Stomach (tissue), 9 donors: ENCODE data around the gene GNA15. TPM values are rescaled to one million over a fixed set of nuclear protein-coding genes. Genes with fewer than 3 reads are reported as not detected.

Source experiments
- DNase-seq, 2 donors: peaks; one replicate each; pipeline versions ENCODE4 v3.0.0 to v3.0.0-alpha.2; 2013 to 2019
- H3K27ac ChIP-seq, 5 donors: fragments of 200-600 bp in 4 of 5; sonication (generic) in 4 of 5; one replicate each; pipeline ENCODE4 v1.5.1; 2013 to 2019; ENCODE audit warnings: mild to moderate bottlenecking in 1 of 5, moderate library complexity in 1 of 5
- H3K27me3 ChIP-seq, 3 donors: fragments of 200-600 bp; sonication (generic); one replicate each; pipeline ENCODE4 v1.5.1; 2017 to 2019; ENCODE audit warnings: mixed run types in 1 of 3
- H3K36me3 ChIP-seq, 4 donors: fragments of 200-600 bp; sonication (generic); 1 replicate in 3 of 4; 2 replicates in 1 of 4; pipeline ENCODE4 v1.5.1; 2016 to 2019
- H3K4me1 ChIP-seq, 4 donors: fragments of 200-600 bp; sonication (generic); one replicate each; pipeline ENCODE4 v1.5.1; 2016 to 2019
- H3K4me3 ChIP-seq, 4 donors: fragments of 200-600 bp; sonication (generic) in 3 of 4; one replicate each; pipeline ENCODE4 v1.5.1; 2016 to 2019; ENCODE audit warnings: mild to moderate bottlenecking in 1 of 4
- H3K9me3 ChIP-seq, 4 donors: fragments of 200-600 bp; sonication (generic); one replicate each; pipeline ENCODE4 v1.5.1; 2016 to 2019
- CTCF ChIP-seq, 7 experiments: fragments of 450-650 bp in 4 of 7; fragments of 200-600 bp in 3 of 7; sonication (generic) in 3 of 7; IDR thresholded peaks; one replicate each; pipeline ENCODE4 v1.5.1; 2016 to 2019; ENCODE audit warnings: antibody characterized with exemption in 7 of 7, control low read depth in 2 of 7, mild to moderate bottlenecking in 1 of 7
- EP300 ChIP-seq: sonication (generic); formaldehyde crosslinking; IDR thresholded peaks from one replicate; pipeline ENCODE4 v1.6.1; 2017; ENCODE audit warnings: antibody characterized with exemption
- POLR2A ChIP-seq, 4 donors: fragments of 450-650 bp; IDR thresholded peaks; one replicate each; pipeline ENCODE4 v1.6.1; 2016; ENCODE audit warnings: antibody characterized with exemption in 4 of 4, control low read depth in 2 of 4, mild to moderate bottlenecking in 1 of 4, moderate library complexity in 1 of 4
- POLR2AphosphoS5 ChIP-seq, 3 donors: sonication (generic); formaldehyde crosslinking; IDR thresholded peaks; one replicate each; pipeline ENCODE4 v1.6.1; 2016; ENCODE audit warnings: antibody characterized with exemption in 3 of 3
- WGBS, 5 donors: extraction: QIAGEN DNeasy Blood & Tissue Kit in 3 of 5; methylation state at CpG; one replicate each; pipeline versions ENCODE4 v1.1.5 to v1.1.7; 2013 to 2018; 5-methylcytosine and 5-hydroxymethylcytosine counted together
- intact Hi-C: fragments of 100-400 bp; cut with DNase I; formaldehyde crosslinking; loops from one replicate; pipeline ENCODE4 v1.15.1; 2023; ENCODE audit warnings: low total_unique reads
- polyA plus RNA-seq, 3 donors: library from polyadenylated mRNA; stranded (reverse); fragments of 200-250 nt; gene quantifications; one replicate each; pipeline ENCODE4 v1.2.3, GENCODE V29; 2013
- total RNA-seq, 5 donors: library from RNA; depleted of rRNA; stranded (reverse); fragments of >200 nt; gene quantifications; one replicate each; pipeline versions ENCODE4 v1.1.0 to v1.2.3, GENCODE V29; 2014 to 2016
- donor health status: healthy with polysubstance abuse.
- donor health status: Bipolar disorder and iron deficiency.
- donor health status: healthy.

GNA15 gene
- total and polyA plus RNA-seq, 8 donors = 0.45 to 15.1 (median 4.8) TPM; not detected in 2

GRCh38 chr19:3095441-3096191, 40.2 kb upstream of the GNA15 start:
- Histone ChIP-seq H3K9me3 (no peaks in the 10 kb centered on the region), H3K27ac (peak overlapping the region; percentile 63 to 87 (median 83)), H3K4me1 (peaks cover 49 to 64% (median 61%) of the 10 kb centered on the region in 4 donors), H3K27me3 (peaks cover 0 to 33% (median 0%) of the 10 kb centered on the region in 3 donors), H3K4me3 (peak overlapping the region; percentile 74 to 98 (median 93)), H3K36me3 (no peaks in the 10 kb centered on the region)
- DNase-seq = peak in 1 of 2 donors; percentile 74
- TF ChIP-seq EP300 (no peak), CTCF (IDR thresholded peaks at IDR 0.05) (no peak), POLR2A (IDR thresholded peaks at IDR 0.05) (no peak), POLR2AphosphoS5 (IDR thresholded peaks at IDR 0.05) (no peak)
- intact Hi-C loops = no loop called here
- 5 to 13% (median 6%) methylated on average over 31 of the region's 31 CpGs for WGBS, 5 donors

- 23 to 43% (median 35%) methylated on average over 18 to 25 of the region's 25 CpGs for WGBS, 5 donors
- Histone ChIP-seq H3K4me1 (peaks cover 52 to 70% (median 67%) of the 10 kb centered on the region in 4 donors), H3K27me3 (peaks cover 0 to 33% (median 0%) of the 10 kb centered on the region in 3 donors), H3K36me3 (no peaks in the 10 kb centered on the region), H3K27ac (peak overlapping the region in 4 of 5 donors; percentile 83 to 90 (median 87)), H3K4me3 (peak overlapping the region; percentile 74 to 98 (median 93)), H3K9me3 (no peaks in the 10 kb centered on the region)
- peak in 1 of 2 donors; percentile 48 for DNase-seq
- TF ChIP-seq POLR2AphosphoS5 (IDR thresholded peaks at IDR 0.05) = no peak
- TF ChIP-seq CTCF (IDR thresholded peaks at IDR 0.05) = no peak
- TF ChIP-seq EP300 = no peak
- TF ChIP-seq POLR2A (IDR thresholded peaks at IDR 0.05) = no peak
- intact Hi-C loops = no loop called here
Measured at GRCh38 chr19:3096267-3096901, 39.4 kb upstream of the GNA15 start.

- Histone ChIP-seq H3K4me3 (peak overlapping the region; percentile 74 to 98 (median 93)), H3K4me1 (peaks cover 52 to 75% (median 69%) of the 10 kb centered on the region in 4 donors), H3K36me3 (no peaks in the 10 kb centered on the region), H3K9me3 (no peaks in the 10 kb centered on the region), H3K27ac (peak overlapping the region; percentile 80 to 90 (median 87)), H3K27me3 (peaks cover 0 to 33% (median 0%) of the 10 kb centered on the region in 3 donors)
- intact Hi-C loops = no loop called here
- WGBS, 5 donors = 12 to 66% (median 30%) methylated on average over 2 to 11 of the region's 11 CpGs
- peak in 1 of 2 donors; percentile 61 for DNase-seq
- TF ChIP-seq EP300 (no peak), CTCF (IDR thresholded peaks at IDR 0.05) (no peak), POLR2A (IDR thresholded peaks at IDR 0.05) (no peak), POLR2AphosphoS5 (IDR thresholded peaks at IDR 0.05) (no peak)
Measured at GRCh38 chr19:3096902-3097326, 38.9 kb upstream of the GNA15 start.

- 14 to 67% (median 35%) methylated on average over 1 to 24 of the region's 24 CpGs for WGBS, 5 donors
- intact Hi-C loops = no loop called here
- H3K9me3 ChIP-seq = no peaks in the 10 kb centered on the region
- peak overlapping the region; percentile 80 to 90 (median 87) for H3K27ac ChIP-seq
- H3K27me3 ChIP-seq = peaks cover 0 to 33% (median 0%) of the 10 kb centered on the region in 3 donors
- peak in 1 of 2 donors; percentile 46 for DNase-seq
- no peaks in the 10 kb centered on the region for H3K36me3 ChIP-seq
- no peak for TF ChIP-seq POLR2AphosphoS5 (IDR thresholded peaks at IDR 0.05)
- TF ChIP-seq CTCF (IDR thresholded peaks at IDR 0.05) = no peak
- no peak for TF ChIP-seq EP300
- no peak for TF ChIP-seq POLR2A (IDR thresholded peaks at IDR 0.05)
- H3K4me3 ChIP-seq = peak overlapping the region; percentile 74 to 98 (median 93)
- peaks cover 52 to 81% (median 73%) of the 10 kb centered on the region in 4 donors for H3K4me1 ChIP-seq
Measured at GRCh38 chr19:3097442-3097871, 38.4 kb upstream of the GNA15 start.
